HG03378 (cell line): ENCODE results near the gene SLC29A2.

ENCODE experiments used
- ATAC-seq: cut with Tn5 transposase; IDR thresholded peaks from one replicate; pipeline ENCODE4 v1.9.1; 2021; ENCODE audit warnings: mild to moderate bottlenecking, moderate library complexity; ENCODE audit not compliant: unreplicated experiment

The SLC29A2 gene

DNA sequence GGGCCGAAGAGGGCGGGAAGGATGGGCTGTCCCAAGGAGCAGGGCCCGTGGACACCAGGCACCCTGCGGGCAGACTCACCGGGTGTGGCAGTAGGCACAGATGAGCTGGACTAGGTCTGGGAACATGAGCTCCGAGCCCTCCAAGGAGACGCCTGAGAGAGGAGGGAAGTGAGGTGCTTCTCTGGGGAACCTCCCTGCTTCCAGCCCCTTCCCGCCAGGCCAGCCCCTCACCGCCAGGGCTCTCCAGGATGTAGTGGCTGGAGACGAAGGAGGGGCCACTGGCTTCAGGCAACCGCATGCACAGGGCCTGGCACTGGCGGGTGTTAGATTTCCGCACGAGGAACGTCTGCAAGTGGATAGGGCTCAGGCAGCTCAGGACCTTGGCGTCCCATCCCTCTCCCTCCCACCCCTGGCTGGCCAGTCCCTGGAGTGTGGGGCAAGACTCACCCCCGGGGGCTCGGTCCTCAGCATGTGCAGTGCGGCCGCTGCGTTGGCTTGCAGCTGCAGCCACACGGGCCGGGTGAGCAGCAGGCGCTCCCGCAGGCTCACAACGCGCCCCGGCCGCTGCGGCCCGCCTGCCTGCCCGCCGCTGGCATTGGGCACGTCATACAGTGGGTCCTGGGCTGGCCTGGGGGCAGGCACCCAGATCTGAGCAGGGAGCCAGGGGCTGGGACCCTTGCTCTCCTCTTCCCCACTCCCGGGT is 35.9 kb downstream of the SLC29A2 start:
- no peak for ATAC-seq

DNA sequence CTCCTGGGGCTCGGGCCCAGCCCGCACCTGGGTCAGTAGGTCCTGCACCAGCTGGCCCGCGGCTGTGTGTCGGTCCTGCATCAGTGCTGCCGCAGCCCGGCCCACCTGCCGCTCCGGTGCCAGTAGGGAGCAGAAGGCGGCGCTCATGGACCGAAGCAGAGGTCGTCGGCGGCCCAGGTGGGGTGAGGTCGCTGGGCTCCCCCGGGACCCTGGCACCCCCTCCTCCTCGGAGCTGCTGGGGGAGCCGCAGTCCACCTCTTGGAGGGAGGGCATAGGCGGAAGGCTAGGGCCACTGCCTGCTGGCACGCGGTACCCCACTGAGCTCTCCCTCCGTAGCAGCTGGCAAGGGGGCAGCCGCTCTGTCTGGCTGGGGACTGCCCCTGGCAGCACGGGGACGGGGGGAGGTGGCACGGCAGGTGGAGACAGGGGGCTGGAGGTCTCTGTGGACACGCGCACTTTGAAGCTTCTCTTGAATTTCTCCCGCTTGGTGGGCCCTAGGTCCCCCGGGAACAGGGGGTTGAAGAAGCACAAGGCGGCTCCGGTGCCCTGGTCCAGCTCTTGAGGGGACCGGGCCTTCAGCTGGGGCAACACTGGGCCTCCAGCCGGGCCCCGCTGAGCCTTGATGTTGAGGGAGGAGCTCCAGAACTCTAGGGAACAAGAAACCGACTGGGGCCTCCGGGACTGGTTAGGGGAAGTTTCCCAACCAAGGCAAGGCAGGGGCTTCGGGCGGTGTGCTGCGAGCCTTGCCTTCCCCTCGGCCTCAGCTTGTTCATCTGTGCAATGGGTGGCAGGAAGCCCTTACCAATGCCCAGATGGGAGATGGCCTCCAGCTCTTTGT is 36.7 kb downstream of the SLC29A2 start:
- ATAC-seq: no peak

DNA sequence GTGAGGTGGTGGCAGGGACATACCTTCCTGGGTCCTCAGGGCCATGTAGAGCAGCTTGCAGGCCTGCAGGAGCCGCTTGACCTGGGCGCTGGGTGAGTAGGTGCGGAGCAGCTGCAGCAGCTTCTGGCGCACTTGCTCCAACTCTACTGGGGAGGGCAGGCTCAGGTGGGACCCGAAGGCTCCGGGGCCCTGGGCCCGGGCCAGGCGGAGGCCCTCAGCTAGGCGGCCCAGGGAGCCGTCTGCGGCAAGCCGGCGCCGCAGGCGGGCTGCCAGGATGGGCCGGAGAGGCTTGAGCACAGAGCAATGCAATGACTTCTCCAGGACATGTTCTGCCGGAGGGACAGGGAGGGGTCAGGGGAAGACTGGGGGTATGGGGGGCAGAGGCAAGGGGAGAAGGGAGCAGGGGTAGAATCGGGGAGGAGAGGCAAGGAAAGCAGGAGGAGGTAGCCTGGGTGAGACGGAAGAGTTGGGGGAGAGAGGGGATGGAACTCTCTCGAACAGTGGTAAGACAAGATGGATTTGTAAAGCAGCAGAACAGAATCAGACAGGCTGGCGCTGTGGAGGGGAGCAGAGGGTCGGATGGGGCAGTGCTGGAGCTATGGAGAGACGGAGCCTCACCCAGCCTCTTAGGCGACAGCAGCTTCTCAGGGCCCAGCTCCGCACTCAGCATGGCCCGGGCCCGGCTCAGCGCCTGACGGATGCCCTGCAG is 37.5 kb downstream of the SLC29A2 start:
- ATAC-seq: no peak

DNA sequence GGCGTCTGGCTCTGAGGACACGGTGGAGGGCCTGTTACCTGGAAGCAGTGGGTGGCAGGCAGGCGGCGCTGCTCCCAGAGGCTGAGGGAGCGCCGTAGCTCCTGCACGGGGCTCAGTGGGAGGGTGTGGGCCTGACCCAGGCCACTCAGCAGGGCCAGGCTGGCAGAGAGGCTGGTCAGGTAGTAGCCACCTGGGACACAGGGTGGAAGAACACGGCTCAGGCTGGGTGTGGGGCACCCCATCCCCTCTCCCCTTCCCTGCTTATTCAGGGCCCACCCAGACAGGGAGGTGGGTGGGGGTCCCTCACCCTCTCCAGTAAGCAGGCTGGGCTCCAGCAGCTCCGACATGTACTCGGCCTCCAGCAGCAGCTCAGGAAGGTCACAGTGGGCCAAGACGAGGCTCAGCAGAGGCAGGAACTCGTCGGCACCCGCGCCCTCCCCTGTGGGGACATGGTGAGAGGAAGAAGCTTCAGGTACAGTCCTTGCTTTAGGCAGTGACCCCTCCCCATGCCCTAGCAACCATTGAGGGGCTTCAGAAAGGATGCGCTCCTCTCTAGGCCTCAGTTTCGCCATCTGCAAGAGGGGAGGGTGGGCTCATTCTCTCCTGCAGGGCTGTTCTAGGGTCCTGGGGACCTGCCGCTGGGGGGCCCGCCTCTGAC is 38.2 kb downstream of the SLC29A2 start:
- ATAC-seq: no peak

DNA sequence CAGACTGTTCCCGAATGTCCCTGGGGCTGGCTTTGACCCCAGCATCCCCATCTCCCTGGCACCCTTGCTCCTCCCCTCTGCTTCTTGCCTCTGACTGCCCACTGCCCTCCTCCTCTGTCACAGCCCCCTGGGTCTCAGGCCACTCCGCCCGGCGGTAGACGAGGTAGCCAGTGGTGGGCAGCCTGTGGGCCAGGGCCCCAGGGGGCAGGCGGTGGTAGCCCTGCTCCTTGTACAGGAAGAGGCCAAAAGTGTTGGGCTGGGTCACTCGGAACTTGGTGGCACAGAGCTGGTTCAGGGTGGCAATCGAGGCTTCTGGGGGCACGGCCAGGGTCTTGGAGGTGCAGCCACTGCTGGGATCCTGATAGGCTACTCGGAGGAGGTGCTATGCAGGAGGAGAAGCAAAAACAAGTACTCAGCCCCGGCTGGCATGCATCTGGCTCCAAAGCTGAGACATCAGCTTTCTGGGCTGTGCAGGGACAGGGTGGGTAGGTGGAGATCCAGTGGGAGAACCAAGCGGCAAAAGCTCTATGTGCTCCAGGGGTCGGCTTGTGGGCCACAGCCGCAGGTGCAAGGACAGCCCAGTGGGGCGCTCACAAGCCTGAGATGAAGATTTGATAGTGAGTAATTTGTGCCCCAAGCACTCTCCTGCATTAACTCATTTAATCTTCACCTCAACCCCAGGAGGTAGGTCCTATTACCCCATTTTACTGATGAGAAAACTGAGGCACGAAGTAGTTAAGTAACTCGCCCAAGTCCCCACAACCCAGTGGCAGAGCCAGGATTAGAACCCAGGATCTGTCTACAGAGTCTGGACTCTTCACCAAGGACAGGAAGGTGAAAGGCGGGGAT is 39.0 kb downstream of the SLC29A2 start:
- no peak for ATAC-seq

DNA sequence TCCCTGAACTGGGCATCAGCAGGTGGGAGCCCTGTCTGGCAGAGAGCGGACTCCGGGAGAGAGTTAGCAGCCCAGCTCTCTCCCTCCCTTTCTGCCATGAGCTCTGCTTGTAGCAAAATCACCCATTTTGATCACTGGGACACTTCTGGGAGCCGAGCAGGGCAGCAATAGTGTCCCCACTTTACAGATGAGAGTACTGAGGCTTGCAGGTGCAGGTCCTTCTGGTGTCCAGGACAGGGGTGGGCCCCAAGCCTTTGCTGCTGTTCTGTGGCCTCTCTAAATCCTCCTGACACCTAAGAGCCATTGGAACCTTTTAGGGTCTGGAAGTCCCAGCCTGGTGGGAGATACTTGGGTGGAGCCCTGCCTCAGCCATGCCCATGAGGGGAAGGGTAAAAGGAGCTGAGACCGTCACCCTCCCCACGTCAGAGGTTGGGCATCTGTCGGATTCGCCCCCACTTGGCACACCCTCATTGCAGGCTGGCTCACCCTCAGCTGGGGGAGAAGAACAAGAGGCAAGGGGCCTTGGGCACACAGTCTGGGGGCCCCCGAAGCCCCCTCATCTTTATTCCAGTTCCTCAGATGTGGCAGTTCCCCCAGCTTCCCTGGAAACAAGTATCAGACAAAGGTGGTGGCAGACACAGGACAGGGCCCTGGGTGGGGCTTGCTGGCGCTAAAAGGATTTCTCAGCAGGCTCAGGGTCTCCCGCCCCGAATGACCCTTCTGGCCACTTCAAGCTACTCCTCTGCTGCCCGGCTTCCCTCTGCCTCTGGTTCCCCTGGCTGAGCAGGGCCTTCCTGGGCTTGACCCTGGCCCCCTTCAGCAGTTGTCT is 39.8 kb downstream of the SLC29A2 start:
- no peak for ATAC-seq

DNA sequence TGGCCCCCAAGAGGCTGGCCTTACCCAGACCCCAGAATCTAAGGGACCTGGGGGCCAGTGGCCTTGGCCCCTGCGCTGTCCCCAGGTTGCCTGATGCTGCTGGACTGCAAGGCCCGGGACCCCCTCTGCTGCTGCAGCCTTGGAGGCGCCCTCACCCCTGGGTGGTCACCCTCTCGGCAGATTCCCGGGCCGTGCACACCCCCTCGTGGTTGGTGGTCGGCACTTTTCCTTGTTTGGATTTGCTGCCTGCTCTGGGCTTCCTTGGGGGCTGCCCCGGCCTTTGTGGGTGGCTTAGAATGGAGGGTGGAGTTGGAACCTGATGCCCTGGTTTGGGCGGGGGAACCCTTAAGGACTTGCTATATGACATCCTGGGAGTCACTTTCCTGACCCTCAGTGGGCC is 40.6 kb downstream of the SLC29A2 start:
- ATAC-seq: no peak

DNA sequence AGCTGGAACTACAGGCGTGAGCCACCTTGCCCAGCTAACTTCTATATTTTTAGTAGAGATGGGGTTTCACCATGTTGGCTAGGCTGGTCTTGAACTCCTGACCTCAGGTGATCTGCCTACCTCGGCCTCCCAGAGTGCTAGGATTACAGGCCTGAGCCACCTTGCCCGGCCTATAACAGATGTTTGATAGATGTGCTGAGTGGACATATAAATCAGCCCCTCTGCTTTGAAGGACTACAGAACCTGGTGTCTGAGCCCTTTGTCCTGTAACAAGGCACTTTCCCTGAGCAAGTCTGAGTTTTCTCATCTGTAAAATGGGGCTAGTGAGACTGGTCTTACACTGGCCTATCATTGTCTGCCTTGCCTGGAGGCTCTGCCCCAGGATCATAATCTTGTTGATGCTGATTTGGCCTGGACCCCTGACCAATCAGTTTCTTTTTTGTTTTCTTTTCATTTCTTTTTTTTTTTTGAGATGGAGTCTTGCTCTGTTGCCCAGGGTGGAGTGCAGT is 42.3 kb downstream of the SLC29A2 start:
- ATAC-seq: no peak

DNA sequence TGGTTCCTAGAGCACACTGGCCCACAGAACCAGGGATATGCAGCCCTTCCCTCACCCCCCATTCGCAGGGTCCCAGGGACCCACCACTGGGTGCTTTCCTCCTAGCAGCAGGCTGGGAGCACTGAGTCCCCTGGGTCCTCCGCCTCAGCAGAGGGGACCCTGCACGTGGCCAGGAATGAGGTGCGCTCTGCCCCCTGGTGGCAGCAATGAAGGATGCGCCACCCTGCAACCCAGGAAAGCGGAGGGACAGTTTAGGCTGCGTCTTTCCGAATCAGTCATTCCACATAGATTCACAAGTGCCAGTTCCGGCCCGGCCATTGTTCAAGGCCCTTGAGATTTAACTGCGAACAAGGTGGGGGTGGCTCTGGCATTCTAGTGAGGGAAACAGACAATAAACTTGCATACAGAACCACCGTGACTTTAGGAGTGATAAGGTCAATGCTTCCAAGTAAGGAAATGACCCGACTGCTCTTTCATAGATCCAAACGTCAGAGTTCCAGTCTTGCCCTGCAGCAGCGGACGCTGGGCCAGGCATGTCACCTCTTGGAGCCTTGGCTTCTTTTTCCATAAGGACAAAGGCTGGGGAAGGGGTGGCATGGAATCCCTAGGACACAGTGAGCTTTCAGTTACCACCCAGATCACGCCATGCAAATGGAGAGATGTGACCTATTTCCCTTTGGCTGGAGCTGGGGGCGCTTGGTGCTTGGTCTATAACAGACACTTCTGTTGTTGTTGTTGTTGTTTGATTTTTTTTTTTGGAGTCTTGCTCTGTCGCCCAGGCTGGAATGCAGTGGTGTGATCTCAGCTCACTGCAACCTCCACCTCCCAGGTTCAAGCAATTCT is 43.0 kb downstream of the SLC29A2 start:
- ATAC-seq: no peak

DNA sequence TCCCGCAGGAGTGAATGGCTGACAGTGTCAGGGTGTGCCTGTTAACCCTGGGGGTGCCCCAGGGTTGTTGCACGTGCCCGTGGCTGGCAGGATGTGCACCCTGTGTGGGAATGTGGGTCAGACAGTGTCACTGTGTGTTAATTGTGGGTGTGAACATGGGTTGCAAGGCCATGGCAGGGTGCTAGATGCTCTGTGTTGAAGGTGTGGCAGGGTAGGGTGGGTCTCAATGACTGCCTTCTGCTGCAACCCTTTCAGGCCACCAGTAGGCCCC is 43.6 kb downstream of the SLC29A2 start:
- ATAC-seq: no peak

DNA sequence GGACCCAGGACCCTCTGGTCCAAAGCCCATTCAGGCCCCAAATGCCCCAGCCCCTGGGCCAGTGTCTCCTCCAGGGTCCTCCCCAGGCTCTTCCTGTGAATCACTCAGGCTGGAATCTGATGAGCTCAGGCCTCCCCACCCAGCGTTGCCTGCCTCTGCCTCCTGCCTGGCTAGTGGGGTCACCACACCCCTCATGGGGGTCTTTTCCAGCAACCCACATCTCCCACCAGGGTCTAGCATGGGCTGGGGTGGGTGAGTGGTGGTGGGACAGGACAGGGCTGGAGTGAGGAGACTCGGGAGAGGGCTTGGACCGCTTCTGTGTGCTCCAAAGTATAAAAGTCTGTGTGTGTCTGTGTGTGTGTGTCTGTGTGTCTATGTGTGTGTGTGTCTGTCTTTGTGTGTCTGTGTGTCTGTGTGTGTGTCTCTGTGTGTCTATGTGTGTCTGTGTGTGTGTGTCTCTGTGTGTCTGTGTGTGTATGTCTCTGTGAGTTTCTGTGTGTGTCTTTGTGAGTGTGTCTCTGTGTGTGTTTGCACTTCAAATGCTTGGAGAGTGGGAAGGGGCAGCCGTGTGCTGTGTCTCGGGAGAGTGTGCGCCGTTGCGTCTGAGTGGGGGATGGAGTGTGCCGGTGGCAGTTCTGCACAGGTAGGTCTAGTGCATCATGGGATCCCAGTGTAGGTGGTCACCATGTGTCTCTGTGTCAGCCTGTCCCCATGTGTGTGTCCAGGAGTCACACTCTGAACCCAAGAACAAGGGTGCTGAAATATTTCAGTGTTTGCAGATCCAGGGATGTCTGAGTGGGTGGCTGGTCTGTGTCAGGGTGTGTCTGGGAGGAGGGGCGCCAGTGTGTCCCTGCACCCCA is 44.2 kb downstream of the SLC29A2 start:
- ATAC-seq: no peak

DNA sequence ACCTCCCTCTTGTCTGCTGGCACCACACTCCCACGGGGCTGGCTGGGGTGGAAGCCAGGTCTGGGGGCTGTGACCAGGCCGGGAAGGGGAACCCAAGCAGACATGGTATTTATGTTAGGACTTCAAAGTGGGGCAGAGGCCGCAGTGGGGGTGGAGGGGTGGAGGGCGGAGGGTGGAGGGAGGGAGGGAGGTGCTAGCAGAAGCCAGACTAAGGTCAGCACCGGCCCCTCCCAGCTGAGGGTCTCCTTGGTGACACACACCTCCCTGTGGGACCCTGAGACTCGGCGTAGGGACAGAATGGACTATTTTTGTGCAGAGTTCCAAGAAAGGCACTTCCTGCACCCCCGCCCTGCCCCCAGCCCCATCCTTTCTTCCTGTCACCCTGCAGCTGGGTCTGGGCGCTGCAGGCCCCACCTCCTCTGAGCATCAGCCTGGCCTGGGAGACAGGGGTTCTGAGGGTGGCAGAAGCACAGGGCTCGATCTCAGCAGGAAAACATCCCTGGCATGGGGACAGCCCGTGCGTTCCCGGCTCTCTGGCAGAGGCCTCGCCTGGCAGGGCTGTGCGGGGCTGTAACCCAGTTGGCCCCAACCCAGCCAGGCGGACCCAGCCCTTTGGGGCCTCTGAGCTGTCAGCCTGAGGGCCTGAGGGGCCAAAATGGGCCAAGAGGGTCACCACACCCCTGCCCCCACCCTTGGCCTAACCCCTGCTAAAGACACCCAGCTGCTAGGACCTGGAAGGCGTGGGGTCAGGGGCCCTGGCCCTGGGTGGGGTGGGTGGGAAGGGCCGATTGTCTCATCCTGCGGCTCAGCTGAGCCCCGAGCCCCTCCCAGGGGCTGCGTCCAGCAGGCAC is 45.1 kb downstream of the SLC29A2 start:
- no peak for ATAC-seq

DNA sequence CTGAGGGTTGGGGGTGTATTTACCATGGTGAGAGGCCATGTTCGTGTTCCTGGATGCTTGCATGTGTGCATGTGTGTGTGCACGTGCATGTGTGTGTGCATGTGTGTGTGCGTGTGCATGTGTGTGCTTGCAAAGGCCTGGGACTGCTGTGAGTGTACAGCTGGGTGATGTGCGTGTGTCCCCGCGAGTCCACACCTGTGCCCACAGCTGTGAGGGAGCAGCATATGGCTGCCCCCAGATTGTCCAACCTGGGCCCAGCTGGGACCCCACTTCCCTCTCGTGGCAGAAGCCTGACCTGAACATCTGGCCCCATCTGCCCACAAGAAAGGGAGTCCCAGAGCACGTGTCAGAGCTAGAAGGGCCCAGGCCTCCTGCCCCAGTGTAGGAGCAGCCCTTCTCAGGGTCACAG is 46.3 kb downstream of the SLC29A2 start:
- ATAC-seq: no peak

DNA sequence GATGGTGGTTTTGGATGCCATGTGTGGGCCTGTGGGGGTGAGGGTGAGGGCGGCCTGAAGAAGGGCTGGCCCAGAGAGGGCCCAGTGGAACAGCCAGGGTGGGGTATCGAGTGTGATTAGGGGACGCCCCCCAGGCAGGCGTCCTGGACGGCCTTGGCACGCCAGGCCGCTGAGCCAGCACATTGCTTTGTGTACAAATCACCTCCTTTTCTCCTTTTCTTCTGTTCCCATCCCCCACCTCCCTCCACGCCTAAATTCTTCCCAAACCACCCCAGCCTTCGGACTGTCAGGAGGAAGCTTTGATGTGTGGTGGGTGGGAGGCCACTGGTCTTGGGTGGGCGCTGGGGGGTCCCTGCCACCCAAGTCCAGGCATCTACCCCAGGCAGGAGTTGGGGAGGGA is 46.9 kb downstream of the SLC29A2 start:
- ATAC-seq: no peak

DNA sequence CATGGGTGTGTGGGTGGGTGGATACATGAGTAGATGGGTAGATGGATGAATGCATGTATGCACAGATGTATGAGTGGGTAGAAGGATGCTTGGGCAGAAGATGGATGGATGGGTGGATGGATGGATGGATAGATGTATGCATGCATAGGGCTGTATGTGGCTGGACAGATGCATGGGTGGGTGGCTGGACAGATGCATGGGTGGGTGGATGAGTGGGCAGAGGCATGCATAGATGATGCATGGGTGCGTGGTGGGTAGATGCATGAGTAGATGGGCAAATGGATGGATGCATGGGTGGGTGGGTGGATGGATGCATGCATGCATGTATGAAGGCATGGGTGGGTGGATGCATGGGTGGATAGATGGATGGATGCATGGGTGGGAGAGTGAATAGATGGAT is 47.9 kb downstream of the SLC29A2 start:
- ATAC-seq: no peak

DNA sequence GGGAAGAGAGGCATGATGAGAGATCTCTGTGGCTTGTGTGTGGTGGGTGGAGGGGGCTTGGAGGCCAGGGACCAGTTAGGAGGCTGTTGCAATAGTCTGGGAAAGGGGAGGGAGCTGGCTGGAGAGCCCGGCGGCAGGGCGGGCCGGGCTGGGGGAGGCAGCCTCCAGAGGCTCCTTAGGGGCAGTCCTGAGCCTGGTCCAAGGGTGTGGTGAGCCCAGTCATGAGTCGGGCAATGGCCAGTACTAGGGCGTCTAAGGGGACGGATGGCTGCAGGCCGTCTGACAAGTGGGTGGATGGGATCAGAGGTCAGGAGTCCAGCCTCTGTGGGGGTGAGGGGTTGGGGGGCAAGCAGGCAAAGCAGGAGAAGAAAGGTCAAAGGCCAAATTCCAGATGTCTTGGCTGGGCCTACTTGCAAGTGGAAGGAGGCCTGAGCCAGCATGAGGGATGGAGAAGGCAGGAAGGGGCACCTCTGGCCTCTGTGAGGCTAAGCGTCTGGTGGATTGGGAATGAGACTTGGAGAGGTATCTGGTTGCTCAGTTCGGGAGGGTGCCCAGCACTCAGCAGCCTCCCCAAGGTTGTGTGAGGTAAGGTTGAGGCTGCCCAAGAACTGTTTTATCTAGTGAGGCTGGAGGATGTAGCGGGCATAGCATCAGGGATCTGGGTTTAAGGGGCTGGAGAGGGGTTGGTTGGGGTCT is 48.7 kb downstream of the SLC29A2 start:
- no peak for ATAC-seq
